IMR-90 (cell line): ENCODE measurements around the gene DUSP23. TPM values are rescaled to one million over a fixed set of nuclear protein-coding genes. Genes with fewer than 3 reads are reported as not detected.

Source experiments
- ATAC-seq: fragments of 200-7000 bp; cut with Tn5 transposase; 2 replicates; pipeline ENCODE4 v1.9.1; 2020; ENCODE audit warnings: low read depth, mild to moderate bottlenecking, moderate library complexity
- BruUV-seq: library from RNA; stranded (reverse); fragments of 400-500 nt; replicated peaks from 2 replicates; lab custom pipeline; 2021; lab: Mats Ljungman, UMichigan
- CTCF ChIA-PET: fragments of 300-600 bp; formaldehyde crosslinking; extraction: SDS; loops from one replicate; lab custom pipeline; 2021; ENCODE audit warnings: antibody characterized with exemption; lab: Yijun Ruan, JAX
- POLR2A ChIA-PET: fragments of 300-600 bp; sonication (Branson Sonifier 250); formaldehyde crosslinking; loops from one replicate; lab custom pipeline; 2022; ENCODE audit warnings: antibody characterized with exemption; ENCODE audit not compliant: unreplicated experiment; lab: Charles Lee
- DNase-seq: peaks from one replicate; pipeline ENCODE4 v3.0.0; 2013
- H2AFZ ChIP-seq: replicated peaks from 2 replicates; pipeline ENCODE3; 2013; ENCODE audit warnings: low read length, mild to moderate bottlenecking; ENCODE audit not compliant: poor library complexity
- H2AK5ac ChIP-seq: 2 replicates; pipeline ENCODE4 v1.6.1; 2013; ENCODE audit warnings: low read depth, low read length, inconsistent platforms
- H2AK9ac ChIP-seq: replicated peaks from 2 replicates; pipeline ENCODE3; 2013; ENCODE audit warnings: mild to moderate bottlenecking, low read depth, low read length, moderate library complexity; ENCODE audit not compliant: poor library complexity
- H2BK120ac ChIP-seq: 2 replicates; pipeline ENCODE4 v1.6.1; 2013; ENCODE audit warnings: low read depth, low read length, inconsistent platforms
- H2BK15ac ChIP-seq: 3 replicates; pipeline ENCODE4 v1.6.1; 2013; ENCODE audit warnings: low read depth, low read length, inconsistent platforms
- H2BK20ac ChIP-seq: 2 replicates; pipeline ENCODE4 v1.6.1; 2013; ENCODE audit warnings: low read depth, mild to moderate bottlenecking, inconsistent platforms, low read length, moderate library complexity
- H2BK5ac ChIP-seq: 2 replicates; pipeline ENCODE4 v1.6.1; 2013; ENCODE audit warnings: mild to moderate bottlenecking, low read depth, low read length, inconsistent platforms; ENCODE audit not compliant: poor library complexity, severe bottlenecking
- H3K14ac ChIP-seq: replicated peaks from 2 replicates; pipeline ENCODE4 v1.6.1; 2013; ENCODE audit warnings: low read depth, low read length, inconsistent platforms
- H3K18ac ChIP-seq: 2 replicates; pipeline ENCODE4 v1.6.1; 2013; ENCODE audit warnings: low read depth, low read length, control low read depth
- H3K23ac ChIP-seq: 2 replicates; pipeline ENCODE4 v1.6.1; 2013; ENCODE audit warnings: low read depth, low read length, inconsistent platforms
- H3K27ac ChIP-seq: 2 replicates; pipeline ENCODE4 v1.5.1; 2013; ENCODE audit warnings: mild to moderate bottlenecking, control low read depth, low read length; ENCODE audit not compliant: insufficient read depth
- H3K27me3 ChIP-seq: 2 replicates; pipeline ENCODE4 v1.6.1; 2013; ENCODE audit warnings: low read length; ENCODE audit not compliant: control insufficient read depth, insufficient read depth
- H3K36me3 ChIP-seq: 2 replicates; pipeline ENCODE4 v1.6.1; 2013; ENCODE audit warnings: low read length, mixed read lengths; ENCODE audit not compliant: control insufficient read depth, insufficient read depth
- H3K4ac ChIP-seq: 2 replicates; pipeline ENCODE4 v1.6.1; 2013; ENCODE audit warnings: low read depth, low read length, inconsistent platforms
- H3K4me1 ChIP-seq: 2 replicates; pipeline ENCODE4 v1.6.1; 2013; ENCODE audit warnings: low read length, mixed read lengths; ENCODE audit not compliant: control insufficient read depth, insufficient read depth
- H3K4me2 ChIP-seq: 2 replicates; pipeline ENCODE4 v1.6.1; 2013; ENCODE audit warnings: low read depth, mild to moderate bottlenecking, control low read depth, low read length, moderate library complexity
- H3K4me3 ChIP-seq: 2 replicates; pipeline ENCODE4 v1.5.1; 2013; ENCODE audit warnings: low read depth, mild to moderate bottlenecking, control low read depth, low read length, moderate library complexity; ENCODE audit not compliant: insufficient read depth
- H3K56ac ChIP-seq: 2 replicates; pipeline ENCODE4 v1.6.1; 2013; ENCODE audit warnings: low read length, inconsistent platforms; ENCODE audit not compliant: insufficient read depth; ENCODE audit errors: extremely low read depth
- H3K79me1 ChIP-seq, 2 experiments: 2 replicates each; pipeline ENCODE4 v1.6.1; 2013; ENCODE audit warnings: low read length in 2 of 2, inconsistent platforms in 1 of 2, low read depth in 1 of 2
- H3K9ac ChIP-seq: 2 replicates; pipeline ENCODE4 v1.6.1; 2013; ENCODE audit warnings: low read depth, low read length, control low read depth
- H3K9me1 ChIP-seq: 2 replicates; pipeline ENCODE4 v1.6.1; 2013; ENCODE audit warnings: low read length, inconsistent platforms; ENCODE audit not compliant: insufficient read depth
- H3K9me3 ChIP-seq: 2 replicates; pipeline ENCODE4 v1.6.1; 2013; ENCODE audit warnings: low read length; ENCODE audit not compliant: control insufficient read depth, insufficient read depth
- H4K20me1 ChIP-seq: 2 replicates; pipeline ENCODE4 v1.6.1; 2013; ENCODE audit warnings: low read length, inconsistent platforms; ENCODE audit not compliant: insufficient read depth
- H4K5ac ChIP-seq: 2 replicates; pipeline ENCODE4 v1.6.1; 2013; ENCODE audit warnings: mild to moderate bottlenecking, low read depth, low read length, control low read depth
- H4K8ac ChIP-seq, 2 experiments: 2 replicates each; pipeline ENCODE4 v1.6.1; 2013; ENCODE audit warnings: low read depth in 2 of 2, low read length in 2 of 2, control low read depth in 1 of 2, inconsistent platforms in 1 of 2
- H4K91ac ChIP-seq: 2 replicates; pipeline ENCODE4 v1.6.1; 2013; ENCODE audit warnings: low read depth, low read length, inconsistent platforms; ENCODE audit not compliant: insufficient read depth
- CHD1 ChIP-seq: IDR thresholded peaks from 2 replicates; pipeline ENCODE4 v1.6.1; 2012; ENCODE audit warnings: low read depth, low read length, improper control_type of control experiment
- CTCF ChIP-seq: conservative IDR thresholded peaks from 2 replicates; pipeline ENCODE4 v1.5.1; 2012; ENCODE audit warnings: mild to moderate bottlenecking, low read depth, low read length, improper control_type of control experiment
- MAZ ChIP-seq: IDR thresholded peaks from 2 replicates; pipeline ENCODE4 v1.6.1; 2012; ENCODE audit warnings: low read depth, mild to moderate bottlenecking, low read length, improper control_type of control experiment, moderate library complexity, borderline replicate concordance
- RCOR1 ChIP-seq: IDR thresholded peaks from 2 replicates; pipeline ENCODE4 v1.6.1; 2012; ENCODE audit warnings: mild to moderate bottlenecking, low read length, improper control_type of control experiment; ENCODE audit not compliant: insufficient replicate concordance
- WGBS, 2 experiments: methylation state at CpG; one replicate each; pipeline versions ENCODE4 v1.1.5 to v1.1.7; 2013; ENCODE audit warnings: missing lambda C conversion rate in 2 of 2; ENCODE audit not compliant: insufficient read length in 1 of 2; ENCODE audit errors: extremely low coverage in 2 of 2; 5-methylcytosine and 5-hydroxymethylcytosine counted together
- dilution Hi-C: fragments of 300-500 bp; cut with HindIII; formaldehyde crosslinking; loops from one replicate; pipeline ENCODE4 v1.14.3; 2018; ENCODE audit warnings: low sequenced_read_pairs; ENCODE audit not compliant: unreplicated experiment
- in situ Hi-C: fragments of 300-500 bp; cut with MboI; formaldehyde crosslinking; loops from 3 replicates; pipeline ENCODE4 v1.14.3; 2019; ENCODE audit warnings: low sequenced_read_pairs, inconsistent platforms, mixed read lengths
- intact Hi-C: fragments of 100-400 bp; cut with micrococcal nuclease; formaldehyde crosslinking; loops from 2 replicates; pipeline ENCODE4 v1.10.0; 2022
- polyA plus RNA-seq, 3 experiments: library from polyadenylated mRNA; depleted of rRNA; stranded (reverse); fragments of >200 nt; gene quantifications; 2 replicates each; pipeline ENCODE4 v1.2.3, GENCODE V29; 2012; ENCODE audit warnings: low replicate concordance in 1 of 3
- total RNA-seq: library from RNA; depleted of rRNA; stranded (reverse); fragments of >200 nt; gene quantifications from 2 replicates; pipeline ENCODE4 v1.2.3, GENCODE V29; 2012

DUSP23 gene
- total and polyA plus RNA-seq, 2 of the 4 experiments (the other 2 are of a cell fraction), result 4.1 to 12.9 TPM

- BruUV-seq, result no TSS peak
- WGBS, 2 experiments, result no CpG with 5 or more reads among the region's 1 CpG
- dilution Hi-C loops, result loop anchor here (25.0 kb wide), 1 partner anchor 104 kb away; no protein-coding TSS in a partner anchor
Observed at GRCh38 chr1:159783724-159784123, 3.0 kb downstream of the DUSP23 start.

More at GRCh38 chr1:159783724-159784123, 3.0 kb downstream of the DUSP23 start:
- Histone ChIP-seq H3K79me1 (no peaks in the 10 kb centered on the region), H2BK15ac (no peak overlapping the region), H4K5ac (no peak overlapping the region), H2AFZ (no peak overlapping the region), H3K9me1 (no peaks in the 10 kb centered on the region; the same call in 1 of the 2 replicates), H3K23ac (no peak overlapping the region), H3K36me3 (no peaks in the 10 kb centered on the region), H3K27me3 (no peaks in the 10 kb centered on the region), H4K91ac (no peak overlapping the region), H4K8ac (no peak overlapping the region), H3K14ac (no peak overlapping the region), H2BK5ac (no peak overlapping the region), H3K9me3 (no peaks in the 10 kb centered on the region), H3K56ac (no peak overlapping the region), H3K4me1 (no peaks in the 10 kb centered on the region), H2BK20ac (no peak overlapping the region), H4K20me1 (no peaks in the 10 kb centered on the region), H3K27ac (no peak overlapping the region), H3K9ac (no peak overlapping the region), H2AK5ac (no peak overlapping the region), H3K18ac (no peak overlapping the region), H2BK120ac (no peak overlapping the region), H3K4ac (no peak overlapping the region), H3K4me3 (no peak overlapping the region), H3K4me2 (no peak overlapping the region), H2AK9ac (no peak overlapping the region)
- intact Hi-C loops (loop anchor here (5.0 kb wide), 2 partner anchors 39 to 224 kb away; no protein-coding TSS in a partner anchor), in situ Hi-C loops (loop anchor here (10.0 kb wide), 2 partner anchors 221 to 251 kb away; partner anchors contain the start of gene PIGM)
- ATAC-seq, result no peak
- TF ChIP-seq CTCF (no peak), CHD1 (no peak), RCOR1 (no peak), MAZ (no peak)
- CTCF ChIA-PET, result interaction anchor here (1.8 kb wide), 1 partner anchor 108 kb away, joined by 7 read pairs; no protein-coding TSS in a partner anchor
- no peak for DNase-seq
- POLR2A ChIA-PET, result no interaction called here
